Suppressor macrophage (primary cell): ENCODE results near the gene ALDH3A2.
A peak's percentile ranks its signal among the peaks of the same experiment; 100 is the strongest.

Experiments used
- DNase-seq, 4 experiments: peaks; one replicate each; pipeline ENCODE4 v3.0.0-alpha.2; 2020 to 2022
- total RNA-seq, 17 experiments: gene quantifications; one replicate each; lab custom pipeline; 2026; ENCODE audit warnings: mixed read lengths in 6 of 17, inconsistent platforms in 3 of 17; lab: John Stamatoyannopoulos, UW

ALDH3A2 gene
- 47.1 to 181 (median 134) reads per million in 17 experiments for total RNA-seq

- DNase-seq, result peak; percentile 96 to 99 (median 98)
These were observed at the start of gene ALDH3A2 for GRCh38 chr17:19648475-19649273. Gene ALDH3A2 (plus strand): TSS chr17:19648751. CDS start chr17:19648972, 221 bp downstream.

GRCh38 chr17:19610311-19610710 is 38.2 kb upstream of the ALDH3A2 start:
- DNase-seq, result peak in 3 of 4 experiments; percentile 18 to 51 (median 48)

DNA sequence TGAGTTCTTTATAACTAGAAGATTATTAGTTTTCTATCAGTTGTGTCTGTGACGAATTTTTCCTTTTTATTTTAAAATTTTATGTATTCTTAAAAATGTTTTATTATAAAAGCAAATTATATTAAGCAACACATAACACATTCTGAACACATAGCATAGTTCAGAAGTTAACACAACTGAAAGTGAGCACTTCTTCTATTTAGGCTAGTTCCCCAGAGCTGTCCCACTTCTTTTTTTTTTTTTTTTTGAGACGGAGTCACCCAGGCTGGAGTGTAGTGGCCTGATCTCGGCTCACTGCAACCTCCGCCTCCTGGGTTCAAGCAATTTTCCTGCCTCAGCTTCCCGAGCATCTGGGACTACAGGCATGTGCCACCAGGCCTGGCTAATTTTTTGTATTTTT is 37.7 kb upstream of the ALDH3A2 start:
- peak; percentile 21 to 80 (median 61) for DNase-seq

DNA sequence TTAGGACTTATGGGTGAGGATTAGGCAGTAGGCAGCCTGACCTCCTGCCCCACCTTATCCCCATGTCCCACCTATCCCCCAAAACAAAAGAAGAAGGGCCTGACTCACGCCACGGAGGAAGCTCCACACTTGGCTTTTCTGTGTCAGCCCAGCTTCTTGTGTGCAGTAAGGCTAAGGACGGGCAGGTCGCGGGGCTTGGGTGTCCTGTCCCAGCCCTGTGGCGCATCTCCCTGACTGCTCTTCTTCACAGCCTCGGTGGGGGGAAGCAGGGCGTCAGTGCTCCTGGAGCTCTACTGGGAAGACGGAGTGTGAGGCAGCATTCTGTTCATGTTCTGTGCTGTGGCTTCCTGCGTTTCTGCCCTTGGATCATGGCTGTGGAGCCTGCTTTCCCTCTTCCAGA is 34.6 kb upstream of the ALDH3A2 start:
- no peak for DNase-seq

- no peak for DNase-seq
These were observed 33.7 kb upstream of the ALDH3A2 start for GRCh38 chr17:19614900-19615299.

GRCh38 chr17:19618015-19618414 is 30.5 kb upstream of the ALDH3A2 start:
- no peak for DNase-seq

DNA sequence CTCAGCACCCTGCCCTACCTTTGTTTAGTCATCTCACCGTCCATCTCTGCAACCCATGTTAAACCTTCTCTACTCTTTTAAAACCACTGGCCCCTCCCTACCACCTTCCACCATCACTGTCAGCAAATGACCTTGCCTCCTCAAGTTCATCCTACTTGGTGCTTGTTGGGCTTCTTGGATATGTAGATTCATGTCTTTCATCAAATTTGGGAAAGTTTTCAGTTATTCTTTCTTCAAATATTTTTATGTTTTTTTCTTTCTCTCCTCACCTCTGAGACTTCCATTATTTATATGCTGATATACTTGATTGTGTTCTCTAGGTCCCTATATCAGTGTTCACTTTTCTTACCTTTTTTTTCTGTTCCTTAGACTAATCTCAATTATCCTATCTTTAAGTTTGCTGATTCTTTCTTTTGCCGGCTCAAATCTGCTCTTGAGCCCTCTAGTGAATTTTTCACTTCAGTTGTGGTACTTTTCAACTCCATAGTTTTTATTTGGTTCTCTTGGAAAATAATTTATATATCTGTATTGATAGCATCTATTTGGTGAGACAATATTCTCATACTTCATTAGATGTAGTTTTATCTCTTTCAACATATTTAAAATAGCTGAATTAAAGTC is 28.7 kb upstream of the ALDH3A2 start:
- no peak for DNase-seq

DNA sequence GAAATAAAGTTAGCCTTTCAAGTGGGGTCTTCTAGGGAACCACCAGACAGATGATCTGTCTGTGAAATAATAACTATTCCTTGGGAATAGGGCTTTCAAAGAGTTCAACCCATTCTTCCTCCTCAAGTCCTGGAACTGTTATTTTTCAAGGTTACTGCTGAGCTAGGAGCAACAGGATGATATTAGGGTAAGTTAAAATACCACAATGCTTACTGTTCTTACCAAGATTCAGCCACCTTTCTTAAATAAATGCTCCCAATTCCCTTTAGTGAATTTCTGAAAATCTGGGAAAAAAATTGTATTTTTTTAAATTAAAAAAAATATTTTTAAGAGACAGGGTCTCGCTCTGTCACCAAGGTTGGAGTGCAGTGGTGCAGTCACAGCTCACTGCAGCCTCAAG is 26.9 kb upstream of the ALDH3A2 start:
- no peak for DNase-seq

DNA sequence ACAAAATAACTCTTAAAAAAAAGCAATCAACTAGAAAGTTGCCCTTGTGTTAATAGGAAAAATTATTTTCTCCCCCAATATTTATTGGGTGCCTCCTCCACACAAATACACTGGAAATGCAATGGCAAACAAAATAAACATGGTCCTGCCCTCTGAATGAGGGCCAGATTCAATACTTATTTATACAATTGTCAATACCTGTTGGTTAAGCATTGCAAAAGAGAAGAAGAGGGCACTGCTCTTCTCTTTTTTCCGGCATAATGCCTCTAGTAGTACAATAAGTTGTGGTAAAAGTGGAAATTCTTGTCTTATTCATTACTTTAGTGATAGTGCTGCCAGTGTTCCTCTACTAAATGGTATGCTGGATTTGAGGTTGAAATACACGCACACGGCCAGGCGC is 22.5 kb upstream of the ALDH3A2 start:
- no peak for DNase-seq

- DNase-seq, result no peak
These were observed 19.1 kb upstream of the ALDH3A2 start for GRCh38 chr17:19629449-19629848.

DNA sequence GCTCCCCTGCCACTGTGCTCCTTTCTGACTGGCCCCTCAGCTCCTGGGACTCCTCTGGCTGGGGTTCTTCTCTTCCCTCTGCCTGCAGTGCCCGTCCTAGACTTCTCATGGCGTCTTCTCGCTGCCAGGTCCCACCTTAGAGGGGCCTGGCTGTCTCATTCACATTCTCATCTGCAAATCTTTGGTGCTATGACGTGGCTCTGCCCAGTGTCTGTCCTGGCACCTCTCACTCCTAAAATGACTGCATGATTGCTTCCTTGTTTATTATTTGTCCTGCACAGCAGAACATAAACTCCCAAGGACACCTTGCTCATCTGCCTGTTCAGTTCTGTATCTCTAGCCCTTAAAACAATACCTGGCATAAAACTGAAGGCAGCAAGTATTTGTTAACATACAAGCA is 18.5 kb upstream of the ALDH3A2 start:
- DNase-seq, result no peak

DNA sequence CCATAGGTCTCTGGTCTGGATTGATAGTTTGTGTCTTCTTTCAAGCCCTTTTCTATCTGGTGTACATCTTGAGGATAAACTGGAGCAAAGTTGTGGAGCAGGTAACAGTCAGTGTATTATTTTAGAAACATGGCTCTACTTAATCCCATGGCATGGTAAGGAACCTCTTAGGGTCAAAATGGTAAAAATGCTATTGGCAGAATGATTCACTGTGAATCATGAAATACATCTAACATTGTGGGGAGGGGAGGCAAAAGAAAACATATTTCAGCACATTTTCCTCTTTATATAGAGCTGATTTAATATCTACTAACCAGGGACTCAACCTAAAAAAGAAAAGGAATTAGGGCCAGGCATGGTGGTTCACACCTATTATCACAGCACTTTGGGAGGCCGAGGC is 17.9 kb upstream of the ALDH3A2 start:
- DNase-seq, result no peak

DNA sequence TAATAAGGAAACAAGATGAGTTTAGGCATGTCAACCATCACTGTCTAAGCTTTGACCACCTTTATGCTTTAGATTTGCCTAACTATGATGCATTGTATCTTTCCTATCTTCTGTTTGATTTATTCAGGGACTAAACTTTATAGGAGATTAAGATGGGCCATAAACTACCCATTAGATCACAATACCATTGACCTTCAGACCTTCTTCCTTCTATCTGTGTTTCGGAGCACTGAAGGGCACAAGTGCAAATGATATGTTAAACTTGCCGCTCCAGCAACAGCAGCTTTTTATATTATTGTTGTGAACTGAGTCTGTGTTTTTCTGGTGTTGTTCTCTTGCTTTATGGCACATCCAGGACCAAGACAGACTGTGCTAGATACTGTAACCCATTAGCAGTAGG is 16.6 kb upstream of the ALDH3A2 start:
- no peak for DNase-seq

- DNase-seq, result no peak
These were observed 6.7 kb upstream of the ALDH3A2 start for GRCh38 chr17:19641687-19642372.

GRCh38 chr17:19642373-19642893 is 6.1 kb upstream of the ALDH3A2 start:
- DNase-seq, result peak in 2 of 4 experiments; percentile 31 to 46

DNA sequence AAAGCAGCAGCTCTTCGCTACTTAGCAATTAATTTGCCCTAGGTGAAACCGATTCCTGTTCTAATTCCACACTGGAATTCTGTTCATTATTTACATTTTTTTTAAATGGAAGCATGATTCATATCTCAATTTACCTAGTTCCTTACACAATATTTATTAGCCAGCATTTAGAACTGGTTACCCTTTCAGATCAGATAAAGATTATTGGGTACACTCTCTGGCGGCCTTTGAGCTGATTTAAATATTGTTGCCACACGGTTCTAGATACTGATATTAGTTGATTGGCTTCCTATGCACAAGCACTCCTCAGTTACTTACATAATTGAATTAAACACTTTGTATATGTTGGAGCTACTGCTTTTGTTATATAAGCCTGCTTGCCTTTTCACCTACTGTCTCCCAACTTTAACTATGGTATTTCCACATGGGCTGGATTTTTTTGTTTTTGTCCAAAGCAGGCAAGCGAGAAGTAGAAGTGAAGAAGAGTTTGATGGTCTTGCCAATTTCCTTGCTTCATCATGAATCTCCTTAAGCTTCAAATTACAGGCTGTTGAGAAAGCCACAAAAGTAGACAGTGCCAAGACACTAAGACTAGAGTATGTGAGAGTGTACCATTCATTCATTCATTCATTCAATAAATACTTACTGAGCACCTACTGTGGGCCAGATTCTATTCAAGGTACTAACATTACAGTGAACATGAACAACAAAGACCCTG is 3.9 kb upstream of the ALDH3A2 start:
- no peak for DNase-seq

DNA sequence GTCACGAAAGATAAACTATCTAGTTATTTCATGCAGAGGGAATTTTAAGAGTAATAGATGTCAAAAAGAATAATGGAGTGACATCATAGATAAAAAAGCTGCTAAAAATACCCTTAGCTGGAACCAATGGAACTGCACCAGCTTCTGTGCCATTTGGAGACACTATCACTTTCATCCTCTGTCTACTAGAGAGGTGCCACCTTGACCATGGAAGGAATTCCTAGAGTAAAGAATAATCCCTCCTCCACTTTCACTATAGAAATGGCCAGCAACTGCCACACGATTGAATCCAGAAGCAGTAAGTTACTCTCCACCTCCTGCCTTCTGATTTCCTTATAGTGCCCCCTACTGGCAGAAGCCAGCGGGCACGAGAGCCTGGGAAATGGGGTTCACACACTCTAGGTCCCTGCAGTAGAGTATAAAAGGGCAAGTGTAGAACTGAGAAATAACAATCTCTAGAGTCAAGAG is 2.8 kb upstream of the ALDH3A2 start:
- DNase-seq, result peak; percentile 79 to 87 (median 84)

GRCh38 chr17:19646788-19647696 is 1.5 kb upstream of the ALDH3A2 start:
- peak; percentile 26 to 53 (median 46) for DNase-seq

GRCh38 chr17:19647697-19648474 is 665 bp upstream of the ALDH3A2 start:
- peak; percentile 88 to 92 (median 91) for DNase-seq

DNA sequence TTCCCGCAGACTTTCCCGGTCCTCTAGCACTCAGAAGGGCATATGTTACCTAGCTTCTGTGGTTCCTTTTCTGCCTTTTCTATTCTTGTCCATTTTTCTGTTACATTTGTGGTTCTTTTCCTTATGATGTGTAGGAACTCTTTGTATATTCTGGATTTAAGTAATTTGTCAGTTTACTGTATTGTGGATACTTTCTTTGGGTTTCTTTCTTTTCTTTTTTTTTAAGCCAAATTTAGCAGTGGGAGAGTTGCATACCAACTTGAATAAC is 657 bp downstream of the ALDH3A2 start:
- no peak for DNase-seq

DNA sequence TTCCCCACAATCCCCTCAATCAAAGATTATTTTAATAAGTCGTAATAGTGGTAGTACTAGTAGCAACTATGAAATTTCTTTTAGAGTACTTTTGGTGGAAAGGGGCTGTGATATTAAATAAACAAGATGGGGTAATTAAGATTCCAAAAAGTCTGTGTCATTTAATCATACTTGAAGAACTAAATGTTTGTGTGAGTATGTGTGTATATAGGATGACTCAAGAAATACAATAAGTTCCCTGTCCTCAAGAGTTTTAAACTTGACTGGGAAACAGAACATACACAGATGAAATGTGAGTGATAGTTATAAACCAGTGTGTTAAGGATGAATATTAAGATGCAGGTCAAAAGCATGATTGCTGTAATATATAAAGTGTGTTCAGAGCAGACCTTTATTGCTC is 2.3 kb downstream of the ALDH3A2 start:
- no peak for DNase-seq
